KMS-11 (cell line): ENCODE data around the gene ABHD8.
"Not testable (repeated sequence)": the region's sequence is repeated elsewhere in the genome, so short reads cannot be mapped to it uniquely, and the experiment has no call there.

Experiments used
- H2AFZ ChIP-seq: fragments of 200-600 bp; sonication (generic); 2 replicates; pipeline ENCODE4 v1.6.1; 2016; ENCODE audit warnings: antibody characterized with exemption, mixed run types, low read depth
- H3K27ac ChIP-seq: fragments of 200-600 bp; sonication (generic); 2 replicates; pipeline ENCODE4 v1.6.1; 2016; ENCODE audit warnings: mild to moderate bottlenecking, mixed run types
- H3K27me3 ChIP-seq: fragments of 200-600 bp; sonication (generic); 2 replicates; pipeline ENCODE4 v1.6.1; 2017; ENCODE audit warnings: mild to moderate bottlenecking, low read depth, mixed run types, moderate library complexity; ENCODE audit not compliant: insufficient read depth
- H3K36me3 ChIP-seq: fragments of 200-600 bp; sonication (generic); 2 replicates; pipeline ENCODE4 v1.6.1; 2017; ENCODE audit warnings: mild to moderate bottlenecking, mixed run types; ENCODE audit not compliant: insufficient read depth
- H3K4me1 ChIP-seq: fragments of 200-600 bp; sonication (generic); 2 replicates; pipeline ENCODE4 v1.6.1; 2016; ENCODE audit warnings: mild to moderate bottlenecking, low read depth, mixed run types; ENCODE audit not compliant: poor library complexity, severe bottlenecking
- H3K4me2 ChIP-seq: fragments of 200-600 bp; sonication (generic); 2 replicates; pipeline ENCODE4 v1.7.0; 2016; ENCODE audit warnings: mild to moderate bottlenecking, mixed run types
- H3K4me3 ChIP-seq: fragments of 200-600 bp; sonication (generic); IDR thresholded peaks from 2 replicates; pipeline ENCODE4 v1.6.1; 2017; ENCODE audit warnings: low read depth, low read length, mixed read lengths; ENCODE audit not compliant: insufficient read depth
- H3K79me2 ChIP-seq: fragments of 200-600 bp; sonication (generic); 2 replicates; pipeline ENCODE4 v1.6.1; 2016; ENCODE audit warnings: low read depth, mixed run types; ENCODE audit not compliant: insufficient read depth
- H3K9ac ChIP-seq: fragments of 200-600 bp; sonication (generic); 2 replicates; pipeline ENCODE4 v1.6.1; 2016; ENCODE audit warnings: mild to moderate bottlenecking, mixed run types
- H4K20me1 ChIP-seq: fragments of 200-600 bp; sonication (generic); 2 replicates; pipeline ENCODE4 v1.6.1; 2016; ENCODE audit warnings: mild to moderate bottlenecking, mixed run types; ENCODE audit not compliant: insufficient read depth
- TF ChIP-seq, protein P1 (sequence below): fragments of 200-600 bp; sonication (generic); conservative IDR thresholded peaks from 2 replicates; pipeline ENCODE4 v1.6.1; 2017; ENCODE audit warnings: low read depth, mild to moderate bottlenecking, antibody characterized with exemption, low read length, moderate library complexity, mixed read lengths

The ABHD8 gene

GRCh38 chr19:17302391-17303166 is 646 bp downstream of the ABHD8 start:
- H3K79me2 ChIP-seq, result peaks cover 15% of the 10 kb centered on the region
- peak overlapping the region; percentile 59 for H2AFZ ChIP-seq

DNA sequence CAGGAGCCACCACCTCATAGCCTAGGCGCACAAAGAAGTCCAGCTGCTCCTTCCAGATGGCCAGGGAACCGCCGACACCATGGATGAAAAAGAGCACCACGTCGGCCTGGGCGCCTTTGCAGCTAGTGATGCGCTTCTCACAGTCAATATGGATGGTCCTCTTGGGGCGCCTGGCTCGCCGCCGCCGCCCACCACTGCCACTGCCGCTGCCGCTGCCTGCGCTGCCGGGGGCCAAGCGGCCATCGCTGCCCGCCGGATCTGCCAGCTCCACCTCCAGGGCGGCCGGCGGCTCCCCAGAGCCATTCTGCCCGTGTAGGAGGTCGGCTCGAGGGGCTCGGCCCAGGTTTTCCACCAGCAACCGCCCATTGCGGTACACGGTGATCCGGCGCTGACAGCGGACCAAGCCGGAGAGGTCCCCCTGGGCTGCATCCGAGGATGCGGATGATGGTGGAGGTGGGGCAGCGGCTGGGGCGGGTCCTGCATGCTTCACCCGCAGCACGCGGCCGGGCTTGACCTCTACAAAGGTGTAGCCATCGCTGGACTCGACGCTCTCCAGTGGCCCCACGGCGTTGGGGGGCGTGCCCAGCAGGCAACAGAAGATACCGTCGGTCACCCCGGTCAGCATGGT is 2.1 kb downstream of the ABHD8 start:
- no peaks in the 10 kb centered on the region for H3K27me3 ChIP-seq
- H3K4me1 ChIP-seq, result peaks cover 28% of the 10 kb centered on the region
- TF ChIP-seq, protein P1, sequence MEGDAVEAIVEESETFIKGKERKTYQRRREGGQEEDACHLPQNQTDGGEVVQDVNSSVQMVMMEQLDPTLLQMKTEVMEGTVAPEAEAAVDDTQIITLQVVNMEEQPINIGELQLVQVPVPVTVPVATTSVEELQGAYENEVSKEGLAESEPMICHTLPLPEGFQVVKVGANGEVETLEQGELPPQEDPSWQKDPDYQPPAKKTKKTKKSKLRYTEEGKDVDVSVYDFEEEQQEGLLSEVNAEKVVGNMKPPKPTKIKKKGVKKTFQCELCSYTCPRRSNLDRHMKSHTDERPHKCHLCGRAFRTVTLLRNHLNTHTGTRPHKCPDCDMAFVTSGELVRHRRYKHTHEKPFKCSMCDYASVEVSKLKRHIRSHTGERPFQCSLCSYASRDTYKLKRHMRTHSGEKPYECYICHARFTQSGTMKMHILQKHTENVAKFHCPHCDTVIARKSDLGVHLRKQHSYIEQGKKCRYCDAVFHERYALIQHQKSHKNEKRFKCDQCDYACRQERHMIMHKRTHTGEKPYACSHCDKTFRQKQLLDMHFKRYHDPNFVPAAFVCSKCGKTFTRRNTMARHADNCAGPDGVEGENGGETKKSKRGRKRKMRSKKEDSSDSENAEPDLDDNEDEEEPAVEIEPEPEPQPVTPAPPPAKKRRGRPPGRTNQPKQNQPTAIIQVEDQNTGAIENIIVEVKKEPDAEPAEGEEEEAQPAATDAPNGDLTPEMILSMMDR, result no peak

More at GRCh38 chr19:17302391-17303166, 646 bp downstream of the ABHD8 start:
- Histone ChIP-seq H3K4me3 (no peak overlapping the region), H3K4me2 (peak overlapping the region; percentile 57), H3K9ac (peak overlapping the region; percentile 32; the same call in 1 of the 2 replicates), H3K27ac (no peak overlapping the region), H3K36me3 (no peaks in the 10 kb centered on the region), H4K20me1 (no peaks in the 10 kb centered on the region), H3K27me3 (no peaks in the 10 kb centered on the region), H3K4me1 (peaks cover 35% of the 10 kb centered on the region)
- TF ChIP-seq, protein P1, result no peak

GRCh38 chr19:17296976-17297375 is 6.2 kb downstream of the ABHD8 start:
- H3K36me3 ChIP-seq, result no peaks in the 10 kb centered on the region
- no peak overlapping the region for H3K27ac ChIP-seq
- H2AFZ ChIP-seq, result no peak overlapping the region
- no peak overlapping the region for H3K9ac ChIP-seq
- H4K20me1 ChIP-seq, result no peaks in the 10 kb centered on the region
- H3K27me3 ChIP-seq, result no peaks in the 10 kb centered on the region
- TF ChIP-seq, protein P1, result no peak
- no peak overlapping the region for H3K4me3 ChIP-seq
- H3K4me2 ChIP-seq, result no peak overlapping the region
- peaks cover 9% of the 10 kb centered on the region for H3K4me1 ChIP-seq
- no peaks in the 10 kb centered on the region for H3K79me2 ChIP-seq

More for the DNA sequence above, 2.1 kb downstream of the ABHD8 start:
- Histone ChIP-seq H3K4me2 (no peak overlapping the region), H3K79me2 (no peaks in the 10 kb centered on the region), H3K36me3 (no peaks in the 10 kb centered on the region), H2AFZ (no peak overlapping the region), H4K20me1 (no peaks in the 10 kb centered on the region), H3K9ac (no peak overlapping the region), H3K27ac (no peak overlapping the region), H3K4me3 (no peak overlapping the region)

DNA sequence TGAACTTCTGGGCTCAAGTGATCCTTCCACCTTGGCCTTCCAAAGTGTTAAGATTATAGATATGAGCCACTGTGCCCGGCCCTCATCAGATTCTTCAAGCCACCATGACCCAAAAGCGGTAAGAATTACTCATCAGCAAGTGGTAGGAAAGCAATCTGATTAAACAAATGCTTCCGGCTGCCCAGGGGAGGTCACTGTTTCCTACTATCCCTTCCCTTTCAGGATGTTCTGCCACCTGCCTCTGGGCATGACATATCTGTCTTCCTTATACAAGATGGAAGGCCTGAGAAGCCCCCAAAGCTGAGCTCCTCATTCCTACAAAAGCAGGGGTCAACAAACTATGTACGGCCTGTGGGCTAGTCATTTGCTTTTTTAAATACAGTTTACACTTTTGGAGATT is 7.0 kb downstream of the ABHD8 start:
- TF ChIP-seq, protein P1, result no peak
- Histone ChIP-seq H3K4me1 (peaks cover 7% of the 10 kb centered on the region), H3K27ac (no peak overlapping the region), H2AFZ (no peak overlapping the region), H3K36me3 (no peaks in the 10 kb centered on the region), H3K79me2 (no peaks in the 10 kb centered on the region), H3K9ac (no peak overlapping the region), H4K20me1 (no peaks in the 10 kb centered on the region), H3K4me2 (no peak overlapping the region), H3K4me3 (no peak overlapping the region), H3K27me3 (no peaks in the 10 kb centered on the region)

DNA sequence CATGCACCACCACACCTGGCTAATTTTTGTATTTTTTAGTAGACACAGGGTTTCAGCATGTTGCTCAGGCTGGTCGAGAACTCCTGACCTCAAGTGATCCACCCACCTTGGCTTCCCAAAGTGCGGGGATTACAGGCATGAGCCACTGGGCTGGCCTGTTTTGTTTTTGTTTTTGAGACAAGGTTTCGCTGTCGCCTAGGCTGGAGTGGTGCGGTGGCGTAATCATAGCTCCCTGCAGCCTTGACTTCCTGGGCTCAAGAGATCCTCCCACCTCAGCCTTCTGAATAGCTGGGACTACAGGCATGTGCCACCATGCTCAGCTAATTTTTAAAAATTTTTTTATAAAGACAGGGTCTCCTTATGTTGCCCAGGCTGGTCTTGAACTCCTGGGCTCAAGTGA is 7.7 kb downstream of the ABHD8 start:
- not testable (repeated sequence) for H3K9ac ChIP-seq, H4K20me1 ChIP-seq, H3K4me3 ChIP-seq, H3K27me3 ChIP-seq, H3K79me2 ChIP-seq, H3K4me1 ChIP-seq, H3K36me3 ChIP-seq, H3K27ac ChIP-seq, H2AFZ ChIP-seq, H3K4me2 ChIP-seq
